Liver (tissue), 9 donors: Measurements from ENCODE around the gene PRSS12. TPM values are rescaled to one million over a fixed set of nuclear protein-coding genes. Genes with fewer than 3 reads are reported as not detected.

ENCODE experiments used
- DNase-seq: peaks from one replicate; pipeline ENCODE4 v3.0.0-alpha.2; 2017; ENCODE audit warnings: low spot score
- H3K27ac ChIP-seq, 2 donors: one replicate each; pipeline ENCODE4 v1.7.0; 2013; ENCODE audit warnings: inconsistent platforms in 2 of 2, low read length in 2 of 2, control low read depth in 1 of 2, low read depth in 1 of 2, mild to moderate bottlenecking in 1 of 2
- H3K27me3 ChIP-seq, 4 donors: one replicate each; pipeline versions ENCODE4 v1.6.1 to v1.7.0; 2013; ENCODE audit warnings: low read length in 3 of 4, inconsistent platforms in 1 of 4, mild to moderate bottlenecking in 1 of 4, moderate library complexity in 1 of 4; ENCODE audit not compliant: control insufficient read depth in 4 of 4, insufficient read depth in 4 of 4
- H3K36me3 ChIP-seq, 4 donors: one replicate each; pipeline versions ENCODE4 v1.6.1 to v1.7.0; 2013; ENCODE audit warnings: low read length in 3 of 4, mild to moderate bottlenecking in 3 of 4, low read depth in 1 of 4, moderate library complexity in 1 of 4; ENCODE audit not compliant: control insufficient read depth in 4 of 4, insufficient read depth in 3 of 4
- H3K4me1 ChIP-seq, 4 donors: one replicate each; pipeline versions ENCODE4 v1.6.1 to v1.7.0; 2013; ENCODE audit warnings: low read length in 3 of 4, mild to moderate bottlenecking in 3 of 4, moderate library complexity in 1 of 4; ENCODE audit not compliant: control insufficient read depth in 4 of 4, insufficient read depth in 4 of 4
- H3K4me3 ChIP-seq, 3 donors: one replicate each; pipeline versions ENCODE4 v1.6.1 to v1.7.0; 2013; ENCODE audit warnings: low read length in 3 of 3, control low read depth in 1 of 3, low read depth in 1 of 3, mild to moderate bottlenecking in 1 of 3
- H3K9ac ChIP-seq, 2 donors: one replicate each; pipeline ENCODE4 v1.7.0; 2013; ENCODE audit warnings: low read length in 2 of 2, mild to moderate bottlenecking in 2 of 2, moderate library complexity in 2 of 2, control low read depth in 1 of 2, low read depth in 1 of 2
- H3K9me3 ChIP-seq, 4 donors: one replicate each; pipeline versions ENCODE4 v1.6.1 to v1.7.0; 2013; ENCODE audit warnings: low read length in 3 of 4; ENCODE audit not compliant: control insufficient read depth in 4 of 4
- ATF3 ChIP-seq: IDR thresholded peaks from 2 replicates; pipeline ENCODE4 v1.6.1; 2016; ENCODE audit warnings: antibody characterized with exemption
- CTCF ChIP-seq: fragments of 150-350 bp; IDR thresholded peaks from 2 replicates; pipeline ENCODE4 v1.5.1; 2017; ENCODE audit warnings: improper control_type of control experiment, low read depth, low read length; ENCODE audit not compliant: missing input control
- EGR1 ChIP-seq, 2 donors: IDR thresholded peaks; 2 replicates each; pipeline ENCODE4 v1.6.1; 2016 to 2018; ENCODE audit warnings: antibody characterized with exemption in 2 of 2, low read depth in 2 of 2
- FOXA1 ChIP-seq: IDR thresholded peaks from 2 replicates; pipeline ENCODE4 v1.6.1; 2016; ENCODE audit warnings: antibody characterized with exemption
- FOXA2 ChIP-seq: IDR thresholded peaks from 2 replicates; pipeline ENCODE4 v1.6.1; 2016; ENCODE audit warnings: antibody characterized with exemption
- GABPA ChIP-seq, 2 donors: IDR thresholded peaks in 1 of 2; conservative IDR thresholded peaks in 1 of 2; 2 replicates each; pipeline ENCODE4 v1.6.1; 2016; ENCODE audit warnings: antibody characterized with exemption in 2 of 2, mild to moderate bottlenecking in 1 of 2, moderate library complexity in 1 of 2
- HNF4G ChIP-seq: IDR thresholded peaks from 2 replicates; pipeline ENCODE4 v1.6.1; 2016; ENCODE audit warnings: antibody characterized with exemption
- JUND ChIP-seq, 2 donors: IDR thresholded peaks; 2 replicates each; pipeline ENCODE4 v1.6.1; 2016; ENCODE audit warnings: antibody characterized with exemption in 2 of 2
- MAX ChIP-seq: IDR thresholded peaks from 2 replicates; pipeline ENCODE4 v1.6.1; 2016; ENCODE audit warnings: antibody characterized with exemption
- NR2F2 ChIP-seq: IDR thresholded peaks from 2 replicates; pipeline ENCODE4 v1.6.1; 2016; ENCODE audit warnings: antibody characterized with exemption
- RAD21 ChIP-seq, 2 donors: IDR thresholded peaks; 2 replicates each; pipeline ENCODE4 v1.6.1; 2016; ENCODE audit warnings: antibody characterized with exemption in 2 of 2, mild to moderate bottlenecking in 2 of 2
- REST ChIP-seq: IDR thresholded peaks from 2 replicates; pipeline ENCODE4 v1.6.1; 2016; ENCODE audit warnings: antibody characterized with exemption, mild to moderate bottlenecking
- RXRA ChIP-seq, 2 donors: IDR thresholded peaks; 2 replicates each; pipeline ENCODE4 v1.6.1; 2017 to 2018; ENCODE audit warnings: antibody characterized with exemption in 2 of 2, mild to moderate bottlenecking in 1 of 2
- SP1 ChIP-seq: IDR thresholded peaks from 2 replicates; pipeline ENCODE4 v1.6.1; 2018; ENCODE audit warnings: antibody characterized with exemption, mild to moderate bottlenecking
- TAF1 ChIP-seq: conservative IDR thresholded peaks from 2 replicates; pipeline ENCODE4 v1.6.1; 2016; ENCODE audit warnings: antibody characterized with exemption, mild to moderate bottlenecking
- YY1 ChIP-seq: IDR thresholded peaks from 2 replicates; pipeline ENCODE4 v1.6.1; 2016; ENCODE audit warnings: antibody characterized with exemption, mild to moderate bottlenecking
- ZBTB33 ChIP-seq: IDR thresholded peaks from 2 replicates; pipeline ENCODE4 v1.6.1; 2016; ENCODE audit warnings: antibody characterized with exemption
- WGBS: extraction: QIAGEN DNeasy Blood & Tissue Kit; methylation state at CpG from one replicate; pipeline ENCODE4 v1.1.7; 2013; 5-methylcytosine and 5-hydroxymethylcytosine counted together
- polyA plus RNA-seq, 2 donors: library from polyadenylated mRNA; stranded (reverse) in 1 of 2; unstranded in 1 of 2; fragments of 200-250 nt in 1 of 2; fragments of >200 nt in 1 of 2; fragmentation: Nextera tagmentation in 1 of 2; extraction: Ambion mirVana in 1 of 2; gene quantifications; one replicate each; pipeline versions ENCODE4 v1.2.1 to v1.2.3, GENCODE V29; 2013 to 2015
- total RNA-seq, 2 donors: library from RNA; depleted of rRNA; stranded (reverse); fragments of >200 nt; gene quantifications; one replicate each; pipeline ENCODE4 v1.2.3, GENCODE V29; 2014
- donor health status: healthy.
- donor health status: healthy.
- donor health status: healthy.
- donor health status: healthy.
- donor health status: healthy.

The PRSS12 gene
- total and polyA plus RNA-seq, 4 donors, result 0.07 to 0.25 (median 0.10) TPM

GRCh38 chr4:118389721-118390120, 36.9 kb upstream of the PRSS12 start:
- H3K36me3 ChIP-seq, result no peaks in the 10 kb centered on the region
- TF ChIP-seq NR2F2 (no peak), MAX (no peak), GABPA (IDR thresholded peaks at IDR 0.05 in 1 of 2, conservative IDR thresholded peaks at IDR 0.05 in 1 of 2) (no peak), ATF3 (no peak), RAD21 (IDR thresholded peaks at IDR 0.05) (no peak)
- no peaks in the 10 kb centered on the region for H3K4me1 ChIP-seq
- peaks cover 0 to 13% (median under 1%) of the 10 kb centered on the region in 4 donors for H3K9me3 ChIP-seq
- no peak overlapping the region for H3K9ac ChIP-seq
- no peak for DNase-seq
- no peak overlapping the region for H3K27ac ChIP-seq
- H3K27me3 ChIP-seq, result no peaks in the 10 kb centered on the region
- WGBS, result 79% methylated on average over 6 of the region's 6 CpGs
- H3K4me3 ChIP-seq, result no peak overlapping the region

GRCh38 chr4:118388606-118389005, 35.8 kb upstream of the PRSS12 start:
- H3K27me3 ChIP-seq, result no peaks in the 10 kb centered on the region
- no peaks in the 10 kb centered on the region for H3K36me3 ChIP-seq
- H3K4me1 ChIP-seq, result no peaks in the 10 kb centered on the region
- H3K4me3 ChIP-seq, result no peak overlapping the region
- TF ChIP-seq SP1 (no peak), HNF4G (no peak), RAD21 (IDR thresholded peaks at IDR 0.05) (no peak), YY1 (no peak), ATF3 (no peak), TAF1 (no peak), EGR1 (IDR thresholded peaks at IDR 0.05; ENCODE audit: low read depth in 2 of 2) (no peak), CTCF (no peak), RXRA (IDR thresholded peaks at IDR 0.05) (no peak), ZBTB33 (no peak), FOXA2 (no peak), FOXA1 (no peak), REST (no peak), JUND (IDR thresholded peaks at IDR 0.05) (no peak), MAX (no peak), GABPA (IDR thresholded peaks at IDR 0.05 in 1 of 2, conservative IDR thresholded peaks at IDR 0.05 in 1 of 2) (no peak), NR2F2 (no peak)
- H3K9me3 ChIP-seq, result peaks cover 0 to 14% (median under 1%) of the 10 kb centered on the region in 4 donors
- H3K9ac ChIP-seq, result no peak overlapping the region
- no peak overlapping the region for H3K27ac ChIP-seq
- WGBS, result 69% methylated on average over 6 of the region's 6 CpGs
- no peak for DNase-seq
